T-helper 2 cell treated with Interferon-gamma antibody and Interleukin-4, amounts not matched to agents 100 ng/mL and 5 ng/mL, for 36 hours (primary cell): Measurements from ENCODE around the gene SRC. TPM values are rescaled to one million over a fixed set of nuclear protein-coding genes. Genes with fewer than 3 reads are reported as not detected.

ENCODE experiments used
- intact Hi-C: fragments of 100-400 bp; cut with micrococcal nuclease; formaldehyde crosslinking; loops from one replicate; pipeline ENCODE4 v1.15.1; 2023
- total RNA-seq: library from RNA; stranded (reverse); gene quantifications from 2 replicates; pipeline ENCODE4 v1.2.3, GENCODE V29; 2022

Gene SRC
- total RNA-seq, 1 donor from 2014 or later, result 1.7 TPM

GRCh38 chr20:37315021-37315451, 30.9 kb upstream of the SRC start:
- intact Hi-C loops, result no loop called here

GRCh38 chr20:37315452-37316110, 30.4 kb upstream of the SRC start:
- intact Hi-C loops, result no loop called here

GRCh38 chr20:37316116-37316774, 29.7 kb upstream of the SRC start:
- intact Hi-C loops, result no loop called here

- intact Hi-C loops, result no loop called here
These were observed 29.2 kb upstream of the SRC start for GRCh38 chr20:37316775-37317170.

GRCh38 chr20:37317316-37317715, 28.6 kb upstream of the SRC start:
- intact Hi-C loops, result no loop called here

GRCh38 chr20:37317994-37318640, 27.8 kb upstream of the SRC start:
- intact Hi-C loops, result no loop called here

GRCh38 chr20:37319151-37319671, 26.7 kb upstream of the SRC start:
- intact Hi-C loops, result no loop called here

- intact Hi-C loops, result no loop called here
These were observed 22.0 kb upstream of the SRC start for GRCh38 chr20:37323985-37324384.

GRCh38 chr20:37325206-37325605, 20.7 kb upstream of the SRC start:
- intact Hi-C loops, result no loop called here

GRCh38 chr20:37326666-37327065, 19.3 kb upstream of the SRC start:
- intact Hi-C loops, result no loop called here

GRCh38 chr20:37327748-37328147, 18.2 kb upstream of the SRC start:
- intact Hi-C loops, result no loop called here

- intact Hi-C loops, result no loop called here
These were observed 17.6 kb upstream of the SRC start for GRCh38 chr20:37328149-37328945.

GRCh38 chr20:37329481-37330165, 16.3 kb upstream of the SRC start:
- intact Hi-C loops, result no loop called here

- intact Hi-C loops, result no loop called here
These were observed 15.6 kb upstream of the SRC start for GRCh38 chr20:37330316-37330715.

GRCh38 chr20:37331060-37331857, 14.7 kb upstream of the SRC start:
- intact Hi-C loops, result no loop called here

GRCh38 chr20:37333130-37333847, 12.7 kb upstream of the SRC start:
- intact Hi-C loops, result no loop called here

GRCh38 chr20:37333848-37334318, 12.1 kb upstream of the SRC start:
- intact Hi-C loops, result no loop called here

GRCh38 chr20:37334450-37334849, 11.5 kb upstream of the SRC start:
- intact Hi-C loops, result no loop called here

GRCh38 chr20:37335642-37336368, 10.1 kb upstream of the SRC start:
- intact Hi-C loops, result no loop called here
